ENCODE results near the gene MDGA2.
A peak's percentile ranks its signal among the peaks of the same experiment; 100 is the strongest.

- TF ChIP-seq CTCF (CRISPR knock-in tag; IDR thresholded peaks at IDR 0.05) (peak; percentile 30; the same call in 1 of the 2 replicates), SKI (IDR thresholded peaks at IDR 0.05; ENCODE audit: partially characterized antibody) (no peak), ZNF737 (CRISPR knock-in tag; IDR thresholded peaks at IDR 0.05; ENCODE audit: borderline replicate concordance) (no peak)
These were observed 634.9 kb downstream of the MDGA2 start for GRCh38 chr14:47040550-47040949.

All from HepG2 (cell line).